HEK293T (cell line): Measurements from ENCODE around the gene EMP3.

ENCODE experiments used
- CTCF ChIA-PET: fragments of 350-600 bp; formaldehyde crosslinking; extraction: SDS; loops from one replicate; lab custom pipeline; 2021; ENCODE audit warnings: antibody characterized with exemption, inconsistent platforms; lab: Yijun Ruan, JAX
- POLR2A ChIA-PET: fragments of 350-600 bp; formaldehyde crosslinking; extraction: SDS; loops from one replicate; lab custom pipeline; 2020; ENCODE audit warnings: antibody characterized with exemption, inconsistent platforms; lab: Yijun Ruan, JAX
- DNase-seq: peaks from one replicate; pipeline ENCODE4 v3.0.0; 2012; ENCODE audit warnings: mixed read lengths; ENCODE audit errors: extremely low spot score
- ARNT ChIP-seq: fragments of 450-650 bp; IDR thresholded peaks from 2 replicates; pipeline ENCODE4 v1.6.1; 2017; ENCODE audit warnings: mild to moderate bottlenecking
- BHLHE40 ChIP-seq: fragments of 450-650 bp; IDR thresholded peaks from 2 replicates; pipeline ENCODE4 v1.6.1; 2016; ENCODE audit warnings: mild to moderate bottlenecking, moderate library complexity, borderline replicate concordance
- CTBP1 ChIP-seq: fragments of 450-650 bp; IDR thresholded peaks from 2 replicates; pipeline ENCODE4 v1.6.1; 2016; ENCODE audit warnings: borderline replicate concordance
- ELF4 ChIP-seq: fragments of 450-650 bp; IDR thresholded peaks from 2 replicates; pipeline ENCODE4 v1.6.1; 2017; ENCODE audit warnings: antibody characterized with exemption
- FOXA1 ChIP-seq: fragments of 450-650 bp; IDR thresholded peaks from 2 replicates; pipeline ENCODE4 v1.6.1; 2016; ENCODE audit warnings: mild to moderate bottlenecking
- FOXK2 ChIP-seq: fragments of 450-650 bp; IDR thresholded peaks from 2 replicates; pipeline ENCODE4 v1.6.1; 2016; ENCODE audit warnings: mild to moderate bottlenecking
- FOXM1 ChIP-seq: fragments of 450-650 bp; IDR thresholded peaks from 2 replicates; pipeline ENCODE4 v1.6.1; 2017; ENCODE audit warnings: mild to moderate bottlenecking, borderline replicate concordance
- HDGF ChIP-seq: fragments of 450-650 bp; IDR thresholded peaks from 2 replicates; pipeline ENCODE4 v1.6.1; 2017; ENCODE audit warnings: antibody characterized with exemption, borderline replicate concordance
- L3MBTL2 ChIP-seq: fragments of 450-650 bp; conservative IDR thresholded peaks from 2 replicates; pipeline ENCODE4 v1.6.1; 2016; ENCODE audit warnings: mild to moderate bottlenecking
- LEF1 ChIP-seq: fragments of 450-650 bp; IDR thresholded peaks from 2 replicates; pipeline ENCODE4 v1.6.1; 2017; ENCODE audit warnings: mild to moderate bottlenecking, borderline replicate concordance
- NFRKB ChIP-seq: fragments of 450-650 bp; IDR thresholded peaks from 2 replicates; pipeline ENCODE4 v1.6.1; 2016; ENCODE audit warnings: mild to moderate bottlenecking, moderate library complexity
- PKNOX1 ChIP-seq: fragments of 450-650 bp; IDR thresholded peaks from 2 replicates; pipeline ENCODE4 v1.6.1; 2016
- SP1 ChIP-seq: fragments of 450-650 bp; IDR thresholded peaks from 2 replicates; pipeline ENCODE4 v1.6.1; 2017
- SUZ12 ChIP-seq: fragments of 450-650 bp; IDR thresholded peaks from 2 replicates; pipeline ENCODE4 v1.6.1; 2016; ENCODE audit warnings: mild to moderate bottlenecking
- TARDBP ChIP-seq: fragments of 450-650 bp; IDR thresholded peaks from 2 replicates; pipeline ENCODE4 v1.6.1; 2016
- ZNF384 ChIP-seq: fragments of 450-650 bp; IDR thresholded peaks from 2 replicates; pipeline ENCODE4 v1.6.1; 2016

EMP3 gene

GRCh38 chr19:48372904-48373303 lies 47.6 kb downstream of the EMP3 start:
- CTCF ChIA-PET: interaction anchor here (1.1 kb wide), 1 partner anchor 18 kb away, joined by 5 read pairs; the partner anchor contains the start of gene KDELR1
- TF ChIP-seq ARNT: no peak
- no peak for TF ChIP-seq HDGF
- no peak for TF ChIP-seq NFRKB
- no peak for TF ChIP-seq TARDBP
- TF ChIP-seq SP1: no peak
- no peak for TF ChIP-seq ELF4
- TF ChIP-seq ZNF384: no peak
- TF ChIP-seq L3MBTL2: no peak
- TF ChIP-seq FOXM1: no peak
- no peak for TF ChIP-seq SUZ12
- no peak for TF ChIP-seq CTBP1
- no peak for TF ChIP-seq FOXK2
- POLR2A ChIA-PET: interaction anchor here (1.2 to 4.5 kb wide), 2 partner anchors 9 to 72 kb away, joined by 3 to 32 read pairs; partner anchors contain the start of genes SYNGR4 and TMEM143
- no peak for DNase-seq

- TF ChIP-seq LEF1 (no peak), SP1 (no peak), SUZ12 (no peak), ELF4 (no peak), FOXM1 (no peak), L3MBTL2 (no peak), FOXK2 (no peak), ARNT (no peak), FOXA1 (no peak), BHLHE40 (no peak), CTBP1 (no peak), PKNOX1 (no peak), NFRKB (no peak), HDGF (no peak)
- ChIA-PET CTCF (interaction anchor here (1.1 kb wide), 1 partner anchor 18 kb away, joined by 5 read pairs; the partner anchor contains the start of gene KDELR1), POLR2A (interaction anchor here (1.2 to 4.5 kb wide), 2 partner anchors 10 to 72 kb away, joined by 3 to 32 read pairs; partner anchors contain the start of genes SYNGR4 and TMEM143)
- no peak for DNase-seq
Observed at GRCh38 chr19:48373567-48373966, 48.2 kb downstream of the EMP3 start.

GRCh38 chr19:48378194-48378570 lies 52.8 kb downstream of the EMP3 start:
- DNase-seq: no peak
- CTCF ChIA-PET: no interaction called here
- TF ChIP-seq SP1 (no peak), HDGF (no peak), BHLHE40 (no peak), SUZ12 (no peak), TARDBP (no peak), ZNF384 (no peak), FOXM1 (no peak), ELF4 (no peak), NFRKB (no peak), FOXK2 (no peak), FOXA1 (no peak), ARNT (no peak)
- POLR2A ChIA-PET: interaction anchor here (0.8 kb wide), 1 partner anchor 9 kb away, joined by 3 read pairs; no protein-coding TSS in a partner anchor

GRCh38 chr19:48379058-48379457 lies 53.7 kb downstream of the EMP3 start:
- no peak for DNase-seq
- no peak for TF ChIP-seq PKNOX1
- TF ChIP-seq HDGF: no peak
- TF ChIP-seq L3MBTL2: no peak
- no peak for TF ChIP-seq ELF4
- no peak for TF ChIP-seq ARNT
- no peak for TF ChIP-seq ZNF384
- TF ChIP-seq TARDBP: no peak
- no peak for TF ChIP-seq FOXA1
- TF ChIP-seq LEF1: no peak
- no peak for TF ChIP-seq CTBP1
- no peak for TF ChIP-seq SUZ12
- no peak for TF ChIP-seq NFRKB
- no peak for TF ChIP-seq FOXK2
- TF ChIP-seq FOXM1: no peak
- TF ChIP-seq BHLHE40: no peak
- no peak for TF ChIP-seq SP1
- CTCF ChIA-PET: no interaction called here
- POLR2A ChIA-PET: interaction anchor here (0.8 kb wide), 1 partner anchor 8 kb away, joined by 3 read pairs; no protein-coding TSS in a partner anchor
